Posterior cingulate gyrus (tissue), 11 donors: ENCODE results near the gene MTURN.

Experiments
- DNase-seq, 10 donors: peaks; one replicate each; pipeline versions ENCODE4 v3.0.0 to v3.0.0-alpha.2; 2020 to 2021; ENCODE audit warnings: mixed read lengths in 3 of 10
- intact Hi-C: fragments of 100-400 bp; cut with DNase I; formaldehyde crosslinking; loops from one replicate; pipeline ENCODE4 v1.15.1; 2023

The MTURN gene

GRCh38 chr7:30200591-30200990 is 65.8 kb downstream of the MTURN start:
- DNase-seq, result no peak
- intact Hi-C loops, result no loop called here

GRCh38 chr7:30201161-30201666 is 66.4 kb downstream of the MTURN start:
- DNase-seq, result no peak
- intact Hi-C loops, result no loop called here

- DNase-seq, result no peak
- intact Hi-C loops, result no loop called here
These were observed 67.1 kb downstream of the MTURN start for GRCh38 chr7:30201921-30202320.

- intact Hi-C loops, result no loop called here
- DNase-seq, result no peak
These were observed 67.9 kb downstream of the MTURN start for GRCh38 chr7:30202671-30203070.

- peak in 4 of 10 donors; percentile 22 to 83 (median 51) for DNase-seq
These were observed 71.7 kb downstream of the MTURN start for GRCh38 chr7:30206491-30206890.

GRCh38 chr7:30206942-30207341 is 72.2 kb downstream of the MTURN start:
- intact Hi-C loops, result no loop called here
- no peak for DNase-seq

More at GRCh38 chr7:30206491-30206890, 71.7 kb downstream of the MTURN start:
- intact Hi-C loops, result no loop called here

- intact Hi-C loops, result no loop called here
- no peak for DNase-seq
These were observed 72.6 kb downstream of the MTURN start for GRCh38 chr7:30207376-30207775.

- intact Hi-C loops, result no loop called here
- no peak for DNase-seq
These were observed 75.2 kb downstream of the MTURN start for GRCh38 chr7:30209951-30210350.
